ENCODE results near the gene SERPINB12.

SERPINB12 gene

GRCh38 chr18:63542069-63542468 is at the start of gene SERPINB12:
SERPINB12 (plus strand) TSS chr18:63542369; CDS start chr18:63556160, 13,791 bp downstream.
- Mint-ChIP-seq H3K9me3 (no peaks in the 10 kb centered on the region), H3K4me1 (ENCODE audit: low read depth) (no peaks in the 10 kb centered on the region), H3K27ac (no peak within 1 kb of the TSS), H3K27me3 (no peaks in the 10 kb centered on the region), H3K4me3 (no peak within 1 kb of the TSS), H3K36me3 (ENCODE audit: low read depth) (no peaks in the 10 kb centered on the region)
- intact Hi-C loops (cut with micrococcal nuclease): no loop called here

GRCh38 chr18:63492851-63493250 is 49.3 kb upstream of the SERPINB12 start:
- no peaks in the 10 kb centered on the region for H3K36me3 Mint-ChIP-seq (ENCODE audit: low read depth)
- H3K27me3 Mint-ChIP-seq: no peaks in the 10 kb centered on the region
- no peak overlapping the region for H3K27ac Mint-ChIP-seq

GRCh38 chr18:63495675-63496074 is 46.5 kb upstream of the SERPINB12 start:
- H3K9me3 Mint-ChIP-seq: no peaks in the 10 kb centered on the region
- intact Hi-C loops (cut with micrococcal nuclease): no loop called here
- H3K27me3 Mint-ChIP-seq: no peaks in the 10 kb centered on the region
- no peak overlapping the region for H3K27ac Mint-ChIP-seq
- no peaks in the 10 kb centered on the region for H3K4me1 Mint-ChIP-seq (ENCODE audit: low read depth)
- H3K4me3 Mint-ChIP-seq: no peak overlapping the region
- no peaks in the 10 kb centered on the region for H3K36me3 Mint-ChIP-seq (ENCODE audit: low read depth)

More at GRCh38 chr18:63492851-63493250, 49.3 kb upstream of the SERPINB12 start:
- intact Hi-C loops (cut with micrococcal nuclease): no loop called here
- H3K9me3 Mint-ChIP-seq: no peaks in the 10 kb centered on the region
- no peak overlapping the region for H3K4me3 Mint-ChIP-seq
- no peaks in the 10 kb centered on the region for H3K4me1 Mint-ChIP-seq (ENCODE audit: low read depth)

GRCh38 chr18:63505566-63506335 is 36.4 kb upstream of the SERPINB12 start:
- Mint-ChIP-seq H3K36me3 (ENCODE audit: low read depth) (no peaks in the 10 kb centered on the region), H3K27ac (no peak overlapping the region), H3K27me3 (peaks cover 3% of the 10 kb centered on the region), H3K4me3 (no peak overlapping the region), H3K4me1 (ENCODE audit: low read depth) (no peaks in the 10 kb centered on the region), H3K9me3 (no peaks in the 10 kb centered on the region)
- intact Hi-C loops (cut with micrococcal nuclease): loop anchor here (10.0 kb wide), 1 partner anchor 161 kb away; no protein-coding TSS in a partner anchor

GRCh38 chr18:63506336-63506646 is 35.9 kb upstream of the SERPINB12 start:
- Mint-ChIP-seq H3K9me3 (no peaks in the 10 kb centered on the region), H3K4me3 (no peak overlapping the region), H3K27ac (no peak overlapping the region), H3K36me3 (ENCODE audit: low read depth) (no peaks in the 10 kb centered on the region), H3K4me1 (ENCODE audit: low read depth) (no peaks in the 10 kb centered on the region), H3K27me3 (peaks cover 6% of the 10 kb centered on the region)
- intact Hi-C loops (cut with micrococcal nuclease): loop anchor here (10.0 kb wide), 1 partner anchor 161 kb away; no protein-coding TSS in a partner anchor

- intact Hi-C loops (cut with micrococcal nuclease): loop anchor here (10.0 kb wide), 1 partner anchor 164 kb away; no protein-coding TSS in a partner anchor
- no peaks in the 10 kb centered on the region for H3K9me3 Mint-ChIP-seq
- no peak overlapping the region for H3K27ac Mint-ChIP-seq
- H3K36me3 Mint-ChIP-seq (ENCODE audit: low read depth): no peaks in the 10 kb centered on the region
- H3K4me1 Mint-ChIP-seq (ENCODE audit: low read depth): no peaks in the 10 kb centered on the region
- peaks cover 9% of the 10 kb centered on the region for H3K27me3 Mint-ChIP-seq
- H3K4me3 Mint-ChIP-seq: no peak overlapping the region
Measured at GRCh38 chr18:63508596-63508995, 33.6 kb upstream of the SERPINB12 start.

GRCh38 chr18:63511285-63511684 is 30.9 kb upstream of the SERPINB12 start:
- Mint-ChIP-seq H3K36me3 (ENCODE audit: low read depth) (no peaks in the 10 kb centered on the region), H3K27me3 (peaks cover 11% of the 10 kb centered on the region), H3K27ac (no peak overlapping the region), H3K4me1 (ENCODE audit: low read depth) (no peaks in the 10 kb centered on the region), H3K9me3 (no peaks in the 10 kb centered on the region), H3K4me3 (no peak overlapping the region)
- intact Hi-C loops (cut with micrococcal nuclease): loop anchor here (10.0 kb wide), 2 partner anchors 234 to 484 kb away; no protein-coding TSS in a partner anchor

- H3K4me3 Mint-ChIP-seq: no peak overlapping the region
- H3K27ac Mint-ChIP-seq: no peak overlapping the region
- intact Hi-C loops (cut with micrococcal nuclease): loop anchor here (10.0 kb wide), 2 partner anchors 230 to 480 kb away; no protein-coding TSS in a partner anchor
- peaks cover 8% of the 10 kb centered on the region for H3K27me3 Mint-ChIP-seq
- H3K4me1 Mint-ChIP-seq (ENCODE audit: low read depth): no peaks in the 10 kb centered on the region
- no peaks in the 10 kb centered on the region for H3K36me3 Mint-ChIP-seq (ENCODE audit: low read depth)
- H3K9me3 Mint-ChIP-seq: no peaks in the 10 kb centered on the region
Measured at GRCh38 chr18:63514326-63514725, 27.8 kb upstream of the SERPINB12 start.

GRCh38 chr18:63514888-63515678 is 27.1 kb upstream of the SERPINB12 start:
- Mint-ChIP-seq H3K27ac (no peak overlapping the region), H3K4me1 (ENCODE audit: low read depth) (no peaks in the 10 kb centered on the region), H3K27me3 (peaks cover 8% of the 10 kb centered on the region), H3K9me3 (no peaks in the 10 kb centered on the region), H3K4me3 (no peak overlapping the region), H3K36me3 (ENCODE audit: low read depth) (no peaks in the 10 kb centered on the region)
- intact Hi-C loops (cut with micrococcal nuclease): loop anchor here (5.0 to 10.0 kb wide), 3 partner anchors 230 to 480 kb away; no protein-coding TSS in a partner anchor

- peaks cover 7% of the 10 kb centered on the region for H3K27me3 Mint-ChIP-seq
- intact Hi-C loops (cut with micrococcal nuclease): loop anchor here (5.0 to 10.0 kb wide), 3 partner anchors 229 to 479 kb away; no protein-coding TSS in a partner anchor
- no peak overlapping the region for H3K27ac Mint-ChIP-seq
- no peaks in the 10 kb centered on the region for H3K4me1 Mint-ChIP-seq (ENCODE audit: low read depth)
- H3K9me3 Mint-ChIP-seq: no peaks in the 10 kb centered on the region
- H3K36me3 Mint-ChIP-seq (ENCODE audit: low read depth): no peaks in the 10 kb centered on the region
- no peak overlapping the region for H3K4me3 Mint-ChIP-seq
Measured at GRCh38 chr18:63515801-63516200, 26.4 kb upstream of the SERPINB12 start.

- Mint-ChIP-seq H3K27me3 (peaks cover 2% of the 10 kb centered on the region), H3K9me3 (no peaks in the 10 kb centered on the region), H3K36me3 (ENCODE audit: low read depth) (no peaks in the 10 kb centered on the region), H3K4me3 (no peak overlapping the region), H3K4me1 (ENCODE audit: low read depth) (no peaks in the 10 kb centered on the region), H3K27ac (no peak overlapping the region)
- intact Hi-C loops (cut with micrococcal nuclease): loop anchor here (1.0 to 10.0 kb wide), 5 partner anchors 60 to 476 kb away; no protein-coding TSS in a partner anchor
Measured at GRCh38 chr18:63518178-63519012, 23.8 kb upstream of the SERPINB12 start.

GRCh38 chr18:63520053-63520685 is 22.0 kb upstream of the SERPINB12 start:
- H3K27me3 Mint-ChIP-seq: no peaks in the 10 kb centered on the region
- no peak overlapping the region for H3K4me3 Mint-ChIP-seq
- no peaks in the 10 kb centered on the region for H3K9me3 Mint-ChIP-seq
- intact Hi-C loops (cut with micrococcal nuclease): no loop called here
- no peak overlapping the region for H3K27ac Mint-ChIP-seq
- H3K36me3 Mint-ChIP-seq (ENCODE audit: low read depth): no peaks in the 10 kb centered on the region
- no peaks in the 10 kb centered on the region for H3K4me1 Mint-ChIP-seq (ENCODE audit: low read depth)

- H3K27me3 Mint-ChIP-seq: no peaks in the 10 kb centered on the region
- H3K4me1 Mint-ChIP-seq (ENCODE audit: low read depth): no peaks in the 10 kb centered on the region
- intact Hi-C loops (cut with micrococcal nuclease): no loop called here
Measured at GRCh38 chr18:63523660-63524059, 18.5 kb upstream of the SERPINB12 start.

More at GRCh38 chr18:63523660-63524059, 18.5 kb upstream of the SERPINB12 start:
- H3K36me3 Mint-ChIP-seq (ENCODE audit: low read depth): no peaks in the 10 kb centered on the region
- H3K4me3 Mint-ChIP-seq: no peak overlapping the region
- H3K9me3 Mint-ChIP-seq: no peaks in the 10 kb centered on the region
- no peak overlapping the region for H3K27ac Mint-ChIP-seq

Measured in dendritic cell treated with granulocyte-macrophage colony-stimulating factor and Interleukin-4, amounts not matched to agents 40 ng/mL and 50 ng/mL, for 4 days (primary cell).